Measurements from ENCODE around the gene ZBTB8OS.
A peak's percentile ranks its signal among the peaks of the same experiment; 100 is the strongest.
"Not testable (repeated sequence)": the region's sequence is repeated elsewhere in the genome, so short reads cannot be mapped to it uniquely, and the experiment has no call there.

ZBTB8OS gene

GRCh38 chr1:32650752-32651460, 556 bp upstream of the ZBTB8OS start, which contains the start of gene RBBP4:
RBBP4 (plus strand) TSS chr1:32651208; CDS start chr1:32651307, 99 bp downstream.
- DNase-seq (ENCODE audit: low read depth): peak; percentile 96

DNA sequence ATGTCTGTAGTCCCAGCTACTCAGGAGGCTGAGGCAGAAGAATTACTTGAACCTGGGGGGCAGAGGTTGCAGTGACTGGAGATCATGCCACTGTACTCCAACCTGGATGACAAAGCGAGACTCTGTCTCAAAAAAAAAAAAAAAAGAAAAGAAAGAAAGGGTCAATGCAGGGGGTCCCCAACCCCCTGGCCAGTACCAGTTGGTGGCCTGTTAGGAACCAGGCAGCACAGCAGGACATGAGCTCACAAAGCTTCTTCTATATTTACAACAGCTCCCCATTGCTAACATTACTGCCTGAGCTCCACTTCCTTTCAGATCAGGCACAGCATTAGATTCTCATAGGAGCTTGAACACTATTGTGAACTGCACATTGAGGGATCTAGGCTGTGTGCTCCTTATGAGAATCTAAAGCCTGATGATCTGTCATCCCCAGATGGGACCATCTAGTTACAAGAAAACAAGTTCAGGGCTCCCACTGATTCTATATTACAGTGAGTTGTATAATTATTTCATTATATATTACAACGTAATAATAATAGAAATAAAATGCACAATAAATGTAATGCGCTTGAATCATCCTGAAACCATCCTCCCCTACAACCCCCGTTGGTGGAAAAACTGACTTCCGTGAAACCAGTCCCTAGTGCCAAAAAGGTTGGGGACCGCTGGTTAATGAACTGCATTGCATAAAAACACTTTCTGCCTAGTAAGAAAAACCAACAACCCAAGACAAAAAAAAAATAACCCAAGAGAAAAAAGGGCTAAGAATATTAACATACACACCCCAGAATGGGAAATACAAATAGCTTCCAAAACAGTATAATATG, 2.8 kb downstream of the ZBTB8OS start:
- DNase-seq (ENCODE audit: low read depth): no peak

DNA sequence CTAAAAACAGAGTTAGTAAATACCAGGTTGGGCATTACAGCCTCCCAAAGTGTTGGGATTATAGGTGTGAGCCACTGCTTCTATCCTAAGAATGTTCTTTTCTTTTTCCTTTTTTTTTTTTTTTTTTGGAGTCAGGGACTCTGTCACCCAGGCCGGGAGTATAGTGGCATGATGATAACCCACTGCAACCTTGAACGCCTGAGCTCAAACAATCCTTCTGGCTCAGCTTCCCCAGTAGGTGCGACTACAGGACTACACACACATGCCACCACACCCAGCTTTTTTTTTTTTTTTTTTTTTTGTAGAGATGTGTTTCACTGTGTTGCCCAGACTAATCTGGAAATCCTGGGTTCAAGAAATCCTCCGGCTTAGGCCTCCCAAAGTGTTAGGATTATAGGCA, 5.9 kb downstream of the ZBTB8OS start:
- no peak for DNase-seq (ENCODE audit: low read depth)

- not testable (repeated sequence) for DNase-seq (ENCODE audit: low read depth)
Measured at GRCh38 chr1:32642292-32642827, 8.0 kb downstream of the ZBTB8OS start.

DNA sequence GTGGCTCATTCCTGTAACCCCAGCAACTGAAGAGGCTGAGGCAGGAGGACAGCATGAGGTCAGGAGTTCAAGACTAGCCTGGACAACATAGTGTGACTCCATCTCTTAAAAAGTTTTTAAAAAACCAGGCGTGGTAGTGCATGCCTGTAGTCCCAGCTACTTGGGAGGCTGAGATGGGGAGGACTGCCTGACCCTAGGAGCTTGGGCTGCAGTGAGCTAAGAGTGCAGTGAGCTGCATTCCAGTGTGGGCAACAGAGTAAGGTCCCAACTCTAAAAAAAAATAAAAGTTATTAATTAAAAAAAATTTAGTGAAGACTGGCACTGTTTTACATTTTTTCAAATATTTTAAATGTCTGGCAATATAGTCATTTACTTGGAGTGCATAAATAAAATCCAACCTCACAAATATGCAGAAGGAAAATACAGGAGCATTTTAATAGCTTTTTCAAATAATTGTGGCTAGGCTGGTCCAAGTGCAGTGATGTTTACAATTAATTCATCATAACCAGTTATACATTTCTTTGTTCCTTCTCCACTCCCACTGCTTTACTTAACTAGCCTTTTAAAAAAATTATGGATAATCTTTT, 10.8 kb downstream of the ZBTB8OS start:
- DNase-seq (ENCODE audit: low read depth): no peak

- no peak for DNase-seq (ENCODE audit: low read depth)
Measured at GRCh38 chr1:32636914-32637645, 13.3 kb downstream of the ZBTB8OS start.

DNA sequence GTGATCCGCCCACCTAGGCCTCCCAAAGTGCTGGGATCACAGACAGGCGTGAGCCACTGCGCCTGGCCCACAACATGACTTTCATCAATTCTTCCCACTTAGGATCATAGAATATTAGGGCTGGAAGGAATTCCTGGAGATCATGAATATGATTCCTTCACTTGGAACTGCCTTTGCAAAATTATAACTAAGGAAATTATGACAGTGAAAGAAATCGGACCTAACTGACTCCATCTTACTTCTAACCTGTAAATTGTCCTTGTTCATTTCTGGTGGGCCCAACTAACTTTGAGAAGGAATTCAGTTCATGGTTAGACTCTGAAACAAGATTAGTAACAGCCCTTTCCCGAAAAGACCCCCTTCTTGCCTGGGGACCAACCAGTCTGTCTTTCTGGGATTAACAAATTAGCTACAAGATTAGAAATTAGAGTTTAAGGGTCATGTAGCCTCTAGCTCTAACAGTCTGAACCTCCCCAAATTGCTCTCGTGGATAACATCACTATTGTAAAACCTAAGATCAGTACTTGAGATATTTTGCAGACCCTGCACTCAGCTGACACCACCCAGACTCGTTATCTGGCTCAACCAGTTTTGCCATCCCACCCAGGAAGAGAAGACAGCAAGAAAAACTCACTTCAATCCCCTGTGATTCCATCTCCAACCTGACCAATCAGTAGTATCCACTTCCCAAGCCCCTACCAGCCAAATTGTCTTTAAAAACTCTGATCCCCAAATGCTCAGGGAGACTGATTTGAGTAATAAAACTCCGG, 14.7 kb downstream of the ZBTB8OS start:
- DNase-seq (ENCODE audit: low read depth): no peak

- DNase-seq (ENCODE audit: low read depth): no peak
Measured at GRCh38 chr1:32632829-32633228, 17.5 kb downstream of the ZBTB8OS start.

- DNase-seq (ENCODE audit: low read depth): not testable (repeated sequence)
Measured at GRCh38 chr1:32630173-32630572, 20.2 kb downstream of the ZBTB8OS start.

- no peak for DNase-seq (ENCODE audit: low read depth)
Measured at GRCh38 chr1:32627596-32628162, 22.7 kb downstream of the ZBTB8OS start.

GRCh38 chr1:32626176-32626575, 24.2 kb downstream of the ZBTB8OS start:
- no peak for DNase-seq (ENCODE audit: low read depth)

DNA sequence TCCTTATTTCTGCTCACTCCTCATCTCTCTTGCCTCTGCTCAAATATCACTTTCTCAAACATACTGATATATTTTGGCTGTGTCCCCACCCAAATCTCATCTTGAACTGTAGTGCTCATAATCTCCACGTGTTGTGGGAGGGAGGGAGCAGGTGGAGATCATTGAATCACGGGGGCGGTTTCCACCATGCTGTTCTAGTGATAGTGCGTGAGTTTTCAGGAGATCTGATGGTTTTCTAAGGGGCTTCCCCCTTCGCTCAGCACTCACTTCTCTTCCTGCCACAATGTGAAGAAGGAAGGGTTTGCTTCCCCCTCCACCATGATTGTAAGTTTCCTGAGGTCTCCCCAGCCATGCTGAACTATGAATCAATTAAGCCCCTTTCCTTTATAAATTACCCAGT, 26.6 kb downstream of the ZBTB8OS start:
- DNase-seq (ENCODE audit: low read depth): peak; percentile 51

DNA sequence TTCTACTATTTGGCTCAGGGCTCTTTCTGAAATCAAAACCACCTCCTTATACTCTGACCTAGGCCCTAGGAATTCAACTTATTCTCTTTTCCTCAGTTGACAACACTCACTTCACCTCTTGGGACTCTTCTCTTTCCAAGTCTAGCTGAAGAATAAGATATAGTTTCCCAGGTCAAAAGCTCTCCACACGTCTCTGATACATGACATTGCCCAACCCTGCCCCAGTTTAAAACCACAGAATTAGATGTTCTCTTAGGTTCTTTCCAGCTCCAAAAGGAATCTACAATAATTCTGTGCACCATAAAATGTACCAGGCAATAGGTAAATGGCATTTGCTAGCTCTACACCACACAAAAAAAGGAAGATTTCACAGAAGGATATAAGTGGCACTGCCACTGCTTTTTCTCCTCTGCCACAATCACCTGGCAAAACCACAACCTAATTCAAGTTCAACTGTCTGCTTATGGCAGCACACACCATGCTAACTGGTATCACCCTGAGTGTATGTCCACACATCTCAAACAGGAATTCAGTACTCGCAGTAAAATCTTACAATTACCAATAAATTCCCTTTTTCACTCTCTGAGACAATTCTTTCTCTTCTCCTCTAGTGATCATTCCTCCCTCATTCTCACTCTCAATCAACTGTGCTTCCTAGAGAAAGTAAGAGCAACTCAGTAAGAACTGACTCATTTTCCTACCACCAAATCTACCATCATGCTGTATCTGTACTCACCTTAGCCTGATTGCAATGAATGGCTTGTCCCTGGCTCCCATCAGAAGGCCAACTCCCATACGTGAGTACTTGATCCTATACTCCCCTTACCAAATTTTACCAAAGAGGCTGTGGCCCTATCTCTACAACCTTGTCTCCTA, 27.3 kb downstream of the ZBTB8OS start:
- DNase-seq (ENCODE audit: low read depth): no peak

GRCh38 chr1:32622205-32622604, 28.1 kb downstream of the ZBTB8OS start:
- DNase-seq (ENCODE audit: low read depth): no peak

GRCh38 chr1:32619701-32620485, 30.5 kb downstream of the ZBTB8OS start:
- DNase-seq (ENCODE audit: low read depth): no peak

DNA sequence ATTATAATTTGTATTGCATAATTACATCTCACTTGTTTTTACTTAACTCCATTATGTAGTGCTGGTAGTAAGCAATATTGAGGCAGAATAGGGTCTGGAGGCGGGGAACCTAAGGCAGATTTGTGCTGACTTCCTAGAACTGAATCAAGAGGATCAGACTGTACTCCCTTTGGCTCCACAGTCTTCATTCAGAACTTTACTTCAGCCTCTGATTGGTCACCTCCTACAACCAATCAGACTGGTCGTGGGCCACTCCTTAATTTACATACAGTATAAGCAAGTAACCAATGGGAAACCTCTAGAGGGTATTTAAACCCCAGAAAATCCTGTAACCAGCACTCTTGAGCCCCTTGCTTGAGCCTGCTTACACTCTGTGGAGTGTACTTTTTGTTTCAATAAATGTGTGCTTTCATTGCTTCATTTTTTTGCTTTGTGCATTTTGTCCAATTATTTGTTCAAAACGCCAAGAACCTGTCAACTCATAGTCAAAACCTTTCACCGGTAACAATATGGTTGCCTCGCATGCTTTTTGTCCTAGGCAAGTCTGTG, 31.6 kb downstream of the ZBTB8OS start:
- DNase-seq (ENCODE audit: low read depth): no peak

GRCh38 chr1:32613472-32613871, 36.9 kb downstream of the ZBTB8OS start:
- DNase-seq (ENCODE audit: low read depth): no peak

GRCh38 chr1:32612189-32612881, 38.0 kb downstream of the ZBTB8OS start:
- peak; percentile 22 for DNase-seq (ENCODE audit: low read depth)
